ENCODE results near the gene CRK.

The CRK gene

GRCh38 chr17:1412185-1413110 lies 43.6 kb downstream of the CRK start:
- TF ChIP-seq TCF4 (CRISPR knock-in tag; IDR thresholded peaks at IDR 0.05; ENCODE audit: borderline replicate concordance), result no peak
- ATAC-seq, result no peak

- no peak for ATAC-seq
- TF ChIP-seq CREB5 (CRISPR knock-in tag; IDR thresholded peaks at IDR 0.05; ENCODE audit: low read depth) (no peak), PATZ1 (CRISPR knock-in tag; IDR thresholded peaks at IDR 0.05; ENCODE audit: borderline replicate concordance) (no peak)
Observed at GRCh38 chr17:1402262-1402586, 53.8 kb downstream of the CRK start.

- peak; percentile 97 for ATAC-seq
- TF ChIP-seq ZNF565 (CRISPR knock-in tag; conservative IDR thresholded peaks at IDR 0.05; ENCODE audit: low read depth), result 0 out of 2 replicates have a peak, but pooled peaks have one; percentile 16
- TF ChIP-seq SNAI2 (CRISPR knock-in tag; IDR thresholded peaks at IDR 0.05), result no peak
- TF ChIP-seq PATZ1 (CRISPR knock-in tag; IDR thresholded peaks at IDR 0.05; ENCODE audit: borderline replicate concordance), result peak; percentile 88
- TF ChIP-seq CSRNP3 (CRISPR knock-in tag; IDR thresholded peaks at IDR 0.05), result no peak
- no peak for TF ChIP-seq POU6F1 (CRISPR knock-in tag; IDR thresholded peaks at IDR 0.05; ENCODE audit: borderline replicate concordance, low read depth)
Observed at GRCh38 chr17:1399679-1400512, 56.1 kb downstream of the CRK start, which contains the start of gene YWHAE. Gene YWHAE, minus strand, starts transcription at chr17:1400222. Its CDS starts 112 bp downstream, at chr17:1400110.

- peak; percentile 47 for ATAC-seq
- TF ChIP-seq CSRNP3 (CRISPR knock-in tag; IDR thresholded peaks at IDR 0.05) (no peak), CREB5 (CRISPR knock-in tag; IDR thresholded peaks at IDR 0.05; ENCODE audit: low read depth) (no peak), SNAI2 (CRISPR knock-in tag; IDR thresholded peaks at IDR 0.05) (no peak), ESRRG (CRISPR knock-in tag; IDR thresholded peaks at IDR 0.05) (no peak), TSHZ2 (CRISPR knock-in tag; IDR thresholded peaks at IDR 0.05) (no peak), OSR1 (CRISPR knock-in tag; IDR thresholded peaks at IDR 0.05) (no peak), ZNF8 (CRISPR knock-in tag; IDR thresholded peaks at IDR 0.05) (no peak), BACH2 (CRISPR knock-in tag; IDR thresholded peaks at IDR 0.05; ENCODE audit: borderline replicate concordance) (no peak), ZC3H10 (CRISPR knock-in tag; IDR thresholded peaks at IDR 0.05) (no peak), ZNF565 (CRISPR knock-in tag; conservative IDR thresholded peaks at IDR 0.05; ENCODE audit: low read depth) (no peak), ARNTL (CRISPR knock-in tag; IDR thresholded peaks at IDR 0.05; ENCODE audit: borderline replicate concordance, low read depth) (no peak), RARB (CRISPR knock-in tag; IDR thresholded peaks at IDR 0.05) (no peak), TOX (CRISPR knock-in tag; IDR thresholded peaks at IDR 0.05; ENCODE audit: borderline replicate concordance) (no peak)
Observed at GRCh38 chr17:1398931-1399678, 56.9 kb downstream of the CRK start.

All from SK-N-SH treated with all-trans-retinoic acid at 6 μM for 48 hours (cell line).